Dendritic cell treated with granulocyte-macrophage colony-stimulating factor and Interleukin-4, amounts not matched to agents 40 ng/mL and 50 ng/mL, for 4 days (primary cell): ENCODE results near the gene MAGEC1.

ENCODE experiments used
- H3K27ac Mint-ChIP-seq: one replicate; pipeline ENCODE4 v1.8.0; 2022; ENCODE audit warnings: mild to moderate bottlenecking, mixed read lengths
- H3K27me3 Mint-ChIP-seq: one replicate; pipeline ENCODE4 v1.8.0; 2022; ENCODE audit warnings: mild to moderate bottlenecking, mixed read lengths
- H3K36me3 Mint-ChIP-seq: one replicate; pipeline ENCODE4 v1.8.0; 2022; ENCODE audit warnings: low read depth, mixed read lengths
- H3K4me1 Mint-ChIP-seq: one replicate; pipeline ENCODE4 v1.8.0; 2022; ENCODE audit warnings: low read depth, mixed read lengths
- H3K4me3 Mint-ChIP-seq: one replicate; pipeline ENCODE4 v1.8.0; 2022; ENCODE audit warnings: mild to moderate bottlenecking, moderate library complexity, mixed read lengths
- H3K9me3 Mint-ChIP-seq: one replicate; pipeline ENCODE4 v1.8.0; 2022; ENCODE audit warnings: mixed read lengths
- intact Hi-C: fragments of 100-400 bp; cut with micrococcal nuclease; formaldehyde crosslinking; loops from one replicate; pipeline ENCODE4 v1.15.0; 2022

MAGEC1 gene

DNA sequence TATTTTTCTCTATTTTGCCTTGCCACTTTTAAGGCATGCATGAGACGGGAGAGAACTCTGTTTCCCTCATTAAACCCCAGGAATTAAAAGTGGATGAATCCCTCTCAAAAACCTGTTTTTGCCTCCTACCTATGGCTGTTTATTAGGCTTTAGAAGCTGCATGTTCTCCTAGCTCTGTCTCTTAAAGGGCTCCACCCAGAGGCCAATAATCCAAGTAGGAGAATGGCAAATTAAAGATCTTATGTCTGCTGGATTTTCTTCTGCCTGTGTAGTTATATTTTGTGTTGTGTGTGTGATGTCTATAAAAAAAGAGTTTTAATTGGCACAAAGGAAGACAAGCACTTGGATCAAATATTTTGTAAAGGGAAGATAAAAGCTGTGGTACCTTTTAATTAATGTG, 32.4 kb downstream of the MAGEC1 start:
- Mint-ChIP-seq H3K27me3 (no peaks in the 10 kb centered on the region), H3K27ac (no peak overlapping the region), H3K4me3 (no peak overlapping the region), H3K9me3 (no peaks in the 10 kb centered on the region), H3K36me3 (no peaks in the 10 kb centered on the region), H3K4me1 (no peaks in the 10 kb centered on the region)
- intact Hi-C loops: no loop called here

DNA sequence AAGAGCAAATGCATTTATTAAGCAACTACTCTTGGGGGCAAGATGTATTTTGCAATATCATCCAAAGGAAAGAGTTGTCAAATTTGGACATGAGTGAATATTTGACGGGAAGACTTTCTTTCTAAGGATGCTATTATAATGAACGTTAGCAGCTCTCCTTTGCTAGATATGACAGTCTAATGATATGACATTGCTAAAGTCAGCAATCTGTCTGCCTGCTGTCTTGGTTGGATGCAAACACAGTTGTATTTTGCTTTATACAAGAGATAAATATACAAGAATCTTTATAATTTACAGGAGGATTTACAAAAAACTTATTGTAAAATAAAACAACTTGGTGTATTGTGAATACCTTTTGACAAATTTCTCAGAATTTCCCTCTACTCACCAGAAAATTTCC, 37.5 kb downstream of the MAGEC1 start:
- H3K36me3 Mint-ChIP-seq: no peaks in the 10 kb centered on the region
- no peaks in the 10 kb centered on the region for H3K9me3 Mint-ChIP-seq
- no peak overlapping the region for H3K4me3 Mint-ChIP-seq
- intact Hi-C loops: no loop called here
- H3K27me3 Mint-ChIP-seq: no peaks in the 10 kb centered on the region
- no peaks in the 10 kb centered on the region for H3K4me1 Mint-ChIP-seq
- H3K27ac Mint-ChIP-seq: no peak overlapping the region

DNA sequence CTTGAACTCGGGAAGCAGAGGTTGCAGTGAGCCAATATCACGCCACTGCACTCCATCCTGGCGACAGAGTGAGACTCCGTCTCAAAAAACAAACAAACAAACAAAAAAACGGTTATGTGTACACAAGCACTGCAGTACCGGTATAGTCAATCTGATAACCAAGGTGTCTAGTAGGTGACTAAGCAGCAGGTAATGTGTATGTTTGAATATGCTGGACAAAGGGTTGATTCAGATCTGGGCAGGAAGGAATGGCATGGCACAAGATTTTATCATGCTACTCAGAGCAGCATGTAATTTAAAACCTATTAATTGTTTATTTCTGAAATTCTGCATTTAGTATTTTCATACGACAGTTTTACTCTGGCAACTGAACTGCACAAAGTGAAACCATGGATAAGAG, 41.7 kb downstream of the MAGEC1 start:
- Mint-ChIP-seq H3K27me3 (no peaks in the 10 kb centered on the region), H3K27ac (no peak overlapping the region), H3K36me3 (no peaks in the 10 kb centered on the region), H3K4me1 (no peaks in the 10 kb centered on the region), H3K9me3 (no peaks in the 10 kb centered on the region), H3K4me3 (no peak overlapping the region)
- intact Hi-C loops: no loop called here

DNA sequence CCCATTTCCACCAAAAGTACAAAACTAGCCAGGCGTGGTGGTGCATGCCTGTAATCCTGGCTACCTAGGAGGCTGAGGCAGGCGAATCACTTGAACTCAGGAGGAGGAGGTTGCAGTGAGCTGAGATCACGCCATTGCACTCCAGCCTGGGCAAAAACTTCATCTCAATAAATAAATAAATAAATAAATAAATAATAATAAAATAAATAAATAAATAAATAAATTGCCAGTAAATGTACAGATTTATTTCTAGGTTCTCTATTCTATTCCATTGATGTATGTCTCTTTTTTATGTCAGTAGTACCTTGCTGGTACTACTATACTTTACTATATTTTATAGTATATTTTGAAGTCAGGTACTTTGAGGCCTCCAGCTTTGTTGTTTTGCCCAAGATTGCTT, 43.7 kb downstream of the MAGEC1 start:
- Mint-ChIP-seq H3K27me3 (no peaks in the 10 kb centered on the region), H3K27ac (no peak overlapping the region), H3K9me3 (peaks cover 10% of the 10 kb centered on the region), H3K4me1 (no peaks in the 10 kb centered on the region), H3K4me3 (no peak overlapping the region), H3K36me3 (no peaks in the 10 kb centered on the region)
- intact Hi-C loops: no loop called here

DNA sequence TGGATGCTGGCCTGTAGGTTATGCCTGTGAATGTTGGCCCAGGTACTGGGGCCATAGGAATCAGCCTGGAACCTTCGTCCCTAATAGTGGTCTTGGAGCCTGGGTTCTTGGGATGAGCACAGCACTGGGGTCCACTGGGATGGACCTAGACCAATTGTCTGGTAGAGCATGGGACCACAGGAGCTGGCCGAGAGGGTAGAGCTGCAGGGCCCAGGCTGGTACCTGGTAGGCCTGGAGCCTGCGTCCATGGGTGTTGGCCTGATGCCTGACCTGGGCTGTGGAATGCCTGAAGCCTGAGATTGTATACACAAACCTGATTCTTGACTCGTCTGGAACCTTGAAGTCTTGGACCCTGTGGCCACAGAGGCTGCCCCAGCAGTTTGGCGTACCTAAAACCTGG, 48.9 kb downstream of the MAGEC1 start:
- no peaks in the 10 kb centered on the region for H3K27me3 Mint-ChIP-seq
- no peak overlapping the region for H3K27ac Mint-ChIP-seq
- peaks cover 10% of the 10 kb centered on the region for H3K9me3 Mint-ChIP-seq
- no peaks in the 10 kb centered on the region for H3K4me1 Mint-ChIP-seq
- H3K36me3 Mint-ChIP-seq: no peaks in the 10 kb centered on the region
- H3K4me3 Mint-ChIP-seq: no peak overlapping the region
- intact Hi-C loops: no loop called here

DNA sequence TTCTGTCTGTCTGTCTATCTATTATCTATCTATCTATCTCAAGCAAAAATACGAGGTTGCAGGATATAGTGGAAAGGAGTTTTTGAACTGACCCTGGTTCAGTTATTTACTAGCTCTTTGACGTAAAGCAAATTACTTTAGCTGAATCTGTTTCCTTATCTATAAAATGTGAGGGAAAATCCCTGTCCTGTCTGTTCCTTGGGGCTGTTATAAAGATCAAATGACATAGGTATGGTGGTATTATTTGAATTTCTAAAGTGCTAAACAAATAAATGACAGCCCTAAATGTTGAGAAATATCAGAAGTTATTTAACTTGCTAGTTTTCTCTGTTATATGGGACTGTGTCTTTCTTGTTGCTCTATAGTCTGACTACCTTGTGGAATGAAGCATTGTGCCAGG, 55.0 kb downstream of the MAGEC1 start:
- H3K4me1 Mint-ChIP-seq: no peaks in the 10 kb centered on the region
- no peaks in the 10 kb centered on the region for H3K9me3 Mint-ChIP-seq
- no peak overlapping the region for H3K27ac Mint-ChIP-seq
- H3K36me3 Mint-ChIP-seq: no peaks in the 10 kb centered on the region
- intact Hi-C loops: no loop called here
- no peak overlapping the region for H3K4me3 Mint-ChIP-seq
- H3K27me3 Mint-ChIP-seq: no peaks in the 10 kb centered on the region
